HepG2 (cell line): Measurements from ENCODE around the gene FTCD. TPM values are rescaled to one million over a fixed set of nuclear protein-coding genes. Genes with fewer than 3 reads are reported as not detected.
A peak's percentile ranks its signal among the peaks of the same experiment; 100 is the strongest.

Experiments used
- ARID2 ChIP-seq: sonication (generic); formaldehyde crosslinking; IDR thresholded peaks from 2 replicates; pipeline ENCODE4 v1.8.1; 2022; ENCODE audit warnings: mild to moderate bottlenecking, missing genetic modification reagents, borderline replicate concordance
- CHD4 ChIP-seq: fragments of 200-600 bp; sonication (generic); IDR thresholded peaks from 2 replicates; pipeline ENCODE4 v1.7.0; 2017; ENCODE audit warnings: mild to moderate bottlenecking, low read length, borderline replicate concordance
- ELF3 ChIP-seq: IDR thresholded peaks from 2 replicates; pipeline ENCODE4 v1.6.1; 2016; ENCODE audit warnings: missing genetic modification reagents, missing compliant biosample characterization
- GATA4 ChIP-seq: sonication (generic); IDR thresholded peaks from 2 replicates; pipeline ENCODE4 v1.6.1; 2016; ENCODE audit warnings: antibody characterized with exemption, low read depth, borderline replicate concordance
- IKZF1 ChIP-seq: fragments of 450-650 bp; IDR thresholded peaks from 2 replicates; pipeline ENCODE4 v1.7.1; 2016
- KDM4B ChIP-seq: sonication (generic); formaldehyde crosslinking; IDR thresholded peaks from 2 replicates; pipeline ENCODE4 v1.4.0; 2020; ENCODE audit warnings: missing genetic modification reagents
- RFX1 ChIP-seq: fragments of 450-650 bp; IDR thresholded peaks from 2 replicates; pipeline ENCODE4 v1.6.1; 2017
- SP5 ChIP-seq: IDR thresholded peaks from 2 replicates; pipeline ENCODE4 v1.6.1; 2016; ENCODE audit warnings: low read depth, borderline replicate concordance
- TP53 ChIP-seq: sonication (generic); formaldehyde crosslinking; conservative IDR thresholded peaks from 2 replicates; pipeline ENCODE4 v1.4.0; 2020; ENCODE audit warnings: missing genetic modification reagents
- ZHX1 ChIP-seq: sonication (generic); formaldehyde crosslinking; IDR thresholded peaks from 2 replicates; pipeline ENCODE4 v1.8.1; 2022; ENCODE audit warnings: low read depth, mild to moderate bottlenecking, missing genetic modification reagents
- ZNF230 ChIP-seq: sonication (generic); formaldehyde crosslinking; IDR thresholded peaks from 2 replicates; pipeline ENCODE4 v1.4.0; 2020; ENCODE audit warnings: mild to moderate bottlenecking, missing genetic modification reagents
- ZNF251 ChIP-seq: sonication (generic); formaldehyde crosslinking; IDR thresholded peaks from 2 replicates; pipeline ENCODE4 v1.9.0; 2021; ENCODE audit warnings: mild to moderate bottlenecking, missing genetic modification reagents
- ZNF335 ChIP-seq: sonication (generic); formaldehyde crosslinking; IDR thresholded peaks from 2 replicates; pipeline ENCODE4 v1.4.0; 2020; ENCODE audit warnings: missing genetic modification reagents
- ZNF550 ChIP-seq: sonication (generic); formaldehyde crosslinking; IDR thresholded peaks from 2 replicates; pipeline ENCODE4 v1.4.0; 2020; ENCODE audit warnings: mild to moderate bottlenecking, missing genetic modification reagents, borderline replicate concordance
- ZNF572 ChIP-seq: sonication (generic); formaldehyde crosslinking; IDR thresholded peaks from 2 replicates; pipeline ENCODE4 v1.5.1; 2020; ENCODE audit warnings: mild to moderate bottlenecking, missing genetic modification reagents
- polyA plus RNA-seq, 8 experiments: library from polyadenylated mRNA; depleted of rRNA in 3 of 8; stranded (reverse) in 7 of 8; unstranded in 1 of 8; fragments of >200 nt; fragmentation: Illumina TruSeq in 4 of 8; extraction: Trizol in 4 of 8; gene quantifications; 2 replicates each; pipeline versions ENCODE4 v1.2.1 to v1.2.3, GENCODE V29; 2011 to 2016; ENCODE audit warnings: low read depth in 4 of 8, missing spikeins in 1 of 8, mixed read lengths in 1 of 8; ENCODE audit not compliant: insufficient read depth in 1 of 8
- total RNA-seq, 5 experiments: library from RNA; depleted of rRNA; stranded (reverse); fragments of >200 nt; fragmentation: Illumina TruSeq; extraction: Trizol; gene quantifications; 2 replicates each; pipeline ENCODE4 v1.2.3, GENCODE V29; 2016; ENCODE audit warnings: low read depth in 1 of 5
- TF ChIP-seq, protein P1 (sequence below): sonication (generic); formaldehyde crosslinking; IDR thresholded peaks from 2 replicates; pipeline ENCODE4 v1.4.0; 2020; ENCODE audit warnings: missing genetic modification reagents, borderline replicate concordance
- TF ChIP-seq, protein P2 (sequence below): sonication (generic); formaldehyde crosslinking; IDR thresholded peaks from 2 replicates; pipeline ENCODE4 v1.8.1; 2023; ENCODE audit warnings: mild to moderate bottlenecking, moderate library complexity, missing genetic modification reagents
- TF ChIP-seq, protein P3 (sequence below): sonication (generic); formaldehyde crosslinking; IDR thresholded peaks from 2 replicates; pipeline ENCODE4 v1.5.0; 2020; ENCODE audit warnings: mild to moderate bottlenecking, missing genetic modification reagents

The FTCD gene
- total and polyA plus RNA-seq, 2 of the 13 experiments (the other 11 are each of a cell fraction or from before 2014, with no cell fraction given), result 75.7 to 105 TPM

GRCh38 chr21:46155514-46156377, at the start of gene FTCD (continued):
- TF ChIP-seq, protein P1, sequence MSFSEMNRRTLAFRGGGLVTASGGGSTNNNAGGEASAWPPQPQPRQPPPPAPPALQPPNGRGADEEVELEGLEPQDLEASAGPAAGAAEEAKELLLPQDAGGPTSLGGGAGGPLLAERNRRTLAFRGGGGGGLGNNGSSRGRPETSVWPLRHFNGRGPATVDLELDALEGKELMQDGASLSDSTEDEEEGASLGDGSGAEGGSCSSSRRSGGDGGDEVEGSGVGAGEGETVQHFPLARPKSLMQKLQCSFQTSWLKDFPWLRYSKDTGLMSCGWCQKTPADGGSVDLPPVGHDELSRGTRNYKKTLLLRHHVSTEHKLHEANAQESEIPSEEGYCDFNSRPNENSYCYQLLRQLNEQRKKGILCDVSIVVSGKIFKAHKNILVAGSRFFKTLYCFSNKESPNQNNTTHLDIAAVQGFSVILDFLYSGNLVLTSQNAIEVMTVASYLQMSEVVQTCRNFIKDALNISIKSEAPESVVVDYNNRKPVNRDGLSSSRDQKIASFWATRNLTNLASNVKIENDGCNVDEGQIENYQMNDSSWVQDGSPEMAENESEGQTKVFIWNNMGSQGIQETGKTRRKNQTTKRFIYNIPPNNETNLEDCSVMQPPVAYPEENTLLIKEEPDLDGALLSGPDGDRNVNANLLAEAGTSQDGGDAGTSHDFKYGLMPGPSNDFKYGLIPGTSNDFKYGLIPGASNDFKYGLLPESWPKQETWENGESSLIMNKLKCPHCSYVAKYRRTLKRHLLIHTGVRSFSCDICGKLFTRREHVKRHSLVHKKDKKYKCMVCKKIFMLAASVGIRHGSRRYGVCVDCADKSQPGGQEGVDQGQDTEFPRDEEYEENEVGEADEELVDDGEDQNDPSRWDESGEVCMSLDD (CRISPR knock-in tag), result peak; percentile 99
- peak; percentile 29; the same call in 1 of the 2 replicates for TF ChIP-seq ELF3 (CRISPR knock-in tag)
- TF ChIP-seq, protein P2, sequence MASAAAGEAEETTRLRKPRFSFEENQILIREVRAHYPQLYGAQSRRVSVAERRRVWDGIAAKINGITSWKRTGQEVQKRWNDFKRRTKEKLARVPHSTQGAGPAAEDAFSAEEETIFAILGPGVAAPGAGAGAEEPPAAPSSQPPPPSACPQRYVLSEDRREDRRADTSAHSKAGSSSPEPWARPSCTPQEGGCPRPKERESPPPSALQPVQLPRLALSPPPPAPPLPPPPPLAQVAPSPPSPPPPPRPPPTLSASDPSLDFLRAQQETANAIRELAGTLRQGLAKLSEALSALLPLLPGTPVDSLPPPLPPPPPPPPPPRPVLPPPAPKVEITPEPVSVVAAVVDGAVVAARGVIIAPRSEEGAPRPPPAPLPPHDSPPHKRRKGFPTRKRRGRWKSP, result peak; percentile 75; the same call in 1 of the 2 replicates
- TF ChIP-seq GATA4, result peak; percentile 90
- no peak; the same call in none of the 2 replicates for TF ChIP-seq SP5
- no peak for TF ChIP-seq ZNF335 (CRISPR knock-in tag)
- TF ChIP-seq KDM4B, result no peak
- TF ChIP-seq, protein P3, sequence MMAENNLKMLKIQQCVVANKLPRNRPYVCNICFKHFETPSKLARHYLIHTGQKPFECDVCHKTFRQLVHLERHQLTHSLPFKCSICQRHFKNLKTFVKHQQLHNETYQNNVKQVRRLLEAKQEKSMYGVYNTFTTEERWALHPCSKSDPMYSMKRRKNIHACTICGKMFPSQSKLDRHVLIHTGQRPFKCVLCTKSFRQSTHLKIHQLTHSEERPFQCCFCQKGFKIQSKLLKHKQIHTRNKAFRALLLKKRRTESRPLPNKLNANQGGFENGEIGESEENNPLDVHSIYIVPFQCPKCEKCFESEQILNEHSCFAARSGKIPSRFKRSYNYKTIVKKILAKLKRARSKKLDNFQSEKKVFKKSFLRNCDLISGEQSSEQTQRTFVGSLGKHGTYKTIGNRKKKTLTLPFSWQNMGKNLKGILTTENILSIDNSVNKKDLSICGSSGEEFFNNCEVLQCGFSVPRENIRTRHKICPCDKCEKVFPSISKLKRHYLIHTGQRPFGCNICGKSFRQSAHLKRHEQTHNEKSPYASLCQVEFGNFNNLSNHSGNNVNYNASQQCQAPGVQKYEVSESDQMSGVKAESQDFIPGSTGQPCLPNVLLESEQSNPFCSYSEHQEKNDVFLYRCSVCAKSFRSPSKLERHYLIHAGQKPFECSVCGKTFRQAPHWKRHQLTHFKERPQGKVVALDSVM, result peak; percentile 61; the same call in 1 of the 2 replicates
- TF ChIP-seq CHD4, result peak; percentile 85
- TF ChIP-seq ZNF550 (CRISPR knock-in tag), result no peak
- TF ChIP-seq ZHX1, result peak; percentile 82; the same call in 1 of the 2 replicates
- 0 out of 2 replicates have a peak, but pooled peaks have one; percentile 26 for TF ChIP-seq ZNF251 (CRISPR knock-in tag)
- TF ChIP-seq ZNF572 (CRISPR knock-in tag), result peak; percentile 14; the same call in 1 of the 2 replicates
- TF ChIP-seq TP53 (CRISPR knock-in tag), result no peak
- TF ChIP-seq ARID2 (CRISPR knock-in tag), result no peak
- TF ChIP-seq IKZF1, result no peak
- TF ChIP-seq ZNF230 (CRISPR knock-in tag), result 0 out of 2 replicates have a peak, but pooled peaks have one; percentile 48
- TF ChIP-seq RFX1, result no peak
